ENCODE measurements around the gene PHF21B.

The PHF21B gene

DNA sequence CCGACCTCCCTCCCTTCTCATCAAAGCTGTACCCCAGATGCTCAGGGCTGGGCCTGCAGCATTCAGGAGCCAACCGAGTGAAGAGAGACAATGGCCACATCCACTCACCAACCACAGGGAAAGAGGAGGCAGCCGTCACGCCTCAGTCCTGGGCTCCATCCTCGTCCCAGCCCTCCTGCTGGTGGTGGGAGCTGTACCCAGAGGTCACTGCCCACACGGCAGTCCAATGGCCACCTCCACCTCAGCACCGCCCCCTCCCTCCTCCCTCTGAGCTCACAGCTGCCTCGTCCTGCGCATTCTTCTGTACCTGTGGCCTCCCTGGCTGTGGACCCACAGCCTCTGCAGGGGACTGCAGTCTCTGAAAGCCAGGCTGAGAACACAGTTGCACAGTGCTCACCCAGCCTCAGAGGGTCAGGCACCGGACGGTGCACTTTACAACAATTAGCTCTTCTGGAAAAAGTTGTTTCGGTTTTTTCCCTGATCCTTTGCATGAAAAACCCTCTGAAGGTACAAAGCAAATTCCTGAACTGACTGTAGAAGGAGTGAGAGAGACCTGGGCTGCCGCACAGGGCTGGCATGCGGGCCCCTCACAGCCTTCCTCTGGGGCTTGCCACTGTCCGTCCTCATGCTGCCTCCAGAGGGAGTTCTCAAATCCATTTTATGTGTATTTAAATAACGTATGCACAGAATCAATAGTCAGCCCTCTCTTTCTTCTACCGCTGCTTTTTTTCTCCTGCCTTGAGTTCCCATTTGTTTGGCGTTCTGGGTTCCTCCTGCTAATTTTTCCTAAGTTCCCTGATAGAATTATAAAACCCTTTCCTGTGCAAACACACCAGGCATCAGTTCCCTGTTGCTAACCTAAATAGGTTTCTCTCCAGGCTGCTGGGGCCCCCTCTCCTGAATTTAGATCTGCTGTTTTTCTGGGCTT, 52.7 kb downstream of the PHF21B start:
- DNase-seq: no peak

GRCh38 chr22:44955102-44955501, 54.7 kb downstream of the PHF21B start:
- DNase-seq: no peak

GRCh38 chr22:44954149-44954548, 55.7 kb downstream of the PHF21B start:
- DNase-seq: no peak

GRCh38 chr22:44952863-44953746, 56.7 kb downstream of the PHF21B start:
- no peak for DNase-seq

DNA sequence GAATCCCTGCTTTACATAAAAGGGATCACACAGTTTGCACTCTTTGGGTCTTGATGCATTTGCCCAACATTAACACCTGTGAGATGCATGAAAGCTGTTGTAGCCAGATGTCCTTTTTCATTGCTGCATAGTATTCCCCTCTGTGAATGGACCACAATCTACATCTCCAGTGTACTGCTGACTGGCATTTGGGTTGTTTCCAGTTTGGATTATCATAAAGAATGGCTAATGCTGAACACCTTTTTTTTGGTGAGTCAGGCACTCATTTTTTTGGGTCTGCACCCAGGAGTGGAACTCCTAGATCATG, 58.3 kb downstream of the PHF21B start:
- DNase-seq: no peak

DNA sequence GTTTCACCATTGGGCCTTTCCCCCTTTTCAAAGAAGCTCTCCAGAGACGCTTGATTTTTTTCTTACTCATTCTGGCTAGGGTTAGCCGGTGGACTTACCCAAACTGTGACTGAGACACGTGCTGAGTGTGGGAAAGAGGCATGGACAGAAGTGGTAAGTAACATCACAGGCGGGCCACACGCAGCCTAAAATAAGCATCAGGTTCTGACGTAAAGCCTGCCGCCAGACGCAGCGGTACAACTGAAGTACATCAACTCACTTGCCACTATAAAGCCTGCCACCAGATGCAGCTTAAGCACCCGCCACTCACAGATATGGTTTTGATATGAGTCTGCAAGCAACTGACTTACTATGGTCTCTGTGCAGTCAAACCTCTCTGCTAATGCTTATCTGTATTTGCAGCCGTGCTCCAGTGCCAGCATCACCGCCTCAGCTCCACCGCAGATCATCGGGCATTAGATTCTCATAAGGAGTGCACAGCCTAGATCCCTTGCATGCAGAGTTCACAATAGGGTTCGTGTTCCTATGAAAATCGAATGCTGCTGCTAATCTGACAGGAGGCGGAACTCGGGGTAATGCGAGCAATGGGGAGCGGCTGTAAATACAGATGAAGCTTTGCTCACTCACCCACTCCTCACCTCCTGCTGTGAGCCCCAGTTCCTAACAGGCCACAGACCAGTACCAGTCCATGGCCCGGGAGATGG, 58.8 kb downstream of the PHF21B start:
- DNase-seq: no peak

DNA sequence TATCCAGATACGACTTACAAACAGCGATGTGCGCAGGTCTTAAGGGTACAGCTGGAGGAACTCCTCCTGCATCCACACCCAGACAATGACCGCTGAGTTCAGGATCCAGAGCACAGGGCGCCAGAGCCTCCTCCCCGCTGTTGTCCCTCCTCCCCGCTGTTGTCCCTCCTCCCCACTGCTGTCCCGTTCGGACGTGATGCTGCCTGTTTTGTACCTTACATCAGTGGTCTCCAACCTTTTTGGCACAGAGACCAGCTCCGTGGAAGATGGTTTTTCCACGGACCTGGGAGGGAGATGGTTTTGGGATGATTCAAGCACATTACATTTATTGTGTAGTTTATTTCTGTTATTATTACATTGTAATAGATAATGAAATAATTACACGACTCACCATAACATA, 62.0 kb downstream of the PHF21B start:
- DNase-seq: no peak

DNA sequence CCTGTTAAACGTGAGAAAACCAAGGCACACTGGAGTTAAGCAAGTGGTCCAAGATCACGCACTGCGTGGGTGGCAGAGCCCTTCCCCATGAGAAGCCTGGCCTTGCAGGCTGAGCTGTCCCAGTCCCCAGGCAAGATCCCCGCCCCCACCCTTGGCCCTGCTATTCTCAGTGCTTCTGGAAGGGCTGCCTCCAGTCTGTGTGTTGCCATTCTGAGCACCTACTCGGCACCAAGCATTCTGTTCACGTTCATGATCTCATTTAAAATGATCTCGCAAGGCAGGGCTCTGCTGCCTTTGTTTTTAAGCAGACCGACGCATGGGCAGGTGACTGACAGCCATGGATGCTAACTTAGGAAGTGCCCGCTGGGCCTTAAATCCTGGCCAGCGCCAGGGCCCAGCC, 62.8 kb downstream of the PHF21B start:
- DNase-seq: no peak

- no peak for DNase-seq
These were observed 64.8 kb downstream of the PHF21B start for GRCh38 chr22:44944883-44945601.

DNA sequence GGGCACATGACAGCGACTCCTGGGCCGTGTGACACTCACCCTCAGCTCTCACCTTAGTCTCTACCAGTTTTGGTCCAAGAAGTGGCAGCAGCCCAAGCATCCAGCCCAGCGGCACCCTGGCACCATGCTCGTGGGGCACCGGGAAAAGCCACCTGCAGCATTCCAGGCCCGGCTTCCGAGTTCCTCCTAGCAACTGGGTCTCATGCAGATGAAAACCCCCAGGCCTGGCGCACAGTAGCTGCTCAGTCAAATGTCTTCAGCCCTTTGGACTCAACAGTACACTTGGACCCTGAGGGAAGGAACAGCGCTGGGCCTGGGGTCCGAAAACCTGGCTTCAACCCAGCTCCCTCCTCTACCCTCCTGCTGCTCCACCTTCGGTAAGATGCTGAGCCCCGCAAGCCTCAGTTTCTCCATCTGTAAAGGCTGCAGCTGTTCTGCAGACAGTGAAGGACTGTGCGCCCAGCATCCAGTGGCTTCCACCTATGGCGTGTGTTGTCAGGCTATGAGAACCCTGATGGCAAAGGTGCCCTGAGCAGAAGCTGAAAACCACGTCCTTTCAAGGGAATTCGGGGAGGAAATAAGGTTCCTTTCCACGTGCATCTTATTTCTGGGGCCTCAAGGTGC, 66.0 kb downstream of the PHF21B start:
- DNase-seq: no peak

GRCh38 chr22:44942979-44943700, 66.7 kb downstream of the PHF21B start:
- DNase-seq: no peak

DNA sequence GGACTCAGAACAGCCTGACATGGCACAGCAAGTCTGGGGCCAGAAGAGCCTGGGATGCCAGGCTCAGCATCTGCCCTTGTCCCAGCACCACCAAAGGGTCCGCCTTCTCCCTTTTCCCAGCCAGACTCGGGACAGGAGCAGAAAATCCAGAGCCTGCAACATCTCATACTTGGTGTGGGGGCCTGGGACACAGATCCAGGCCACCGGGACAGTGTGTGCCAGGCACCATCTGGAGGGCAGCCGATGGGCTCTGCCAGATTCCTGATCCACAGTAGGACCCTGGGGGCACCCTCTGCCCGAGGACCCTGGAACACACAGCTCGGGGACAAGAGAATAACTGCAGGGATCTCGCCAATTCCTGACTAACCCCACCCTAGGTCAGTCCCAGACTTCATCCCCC, 67.7 kb downstream of the PHF21B start:
- no peak for DNase-seq

DNA sequence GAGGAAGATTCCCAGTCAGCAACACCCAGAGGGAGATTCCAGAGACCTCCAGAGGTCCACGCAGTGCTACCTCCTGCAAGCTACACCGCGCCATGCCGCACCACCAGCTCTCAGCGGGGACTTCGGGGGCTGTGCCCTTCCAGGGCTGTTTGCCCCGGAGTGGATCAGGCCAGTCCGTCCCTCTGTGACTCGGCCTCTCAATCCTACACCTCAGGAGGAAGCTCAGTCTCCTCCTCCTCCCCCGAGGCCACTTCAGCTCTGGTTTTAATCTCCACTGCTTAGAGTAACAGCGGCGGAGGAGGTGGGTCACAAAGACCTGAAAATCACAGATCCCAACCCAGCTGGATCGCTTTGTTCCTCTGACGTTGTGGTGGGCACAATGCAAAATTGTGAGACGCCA, 68.6 kb downstream of the PHF21B start:
- no peak for DNase-seq

DNA sequence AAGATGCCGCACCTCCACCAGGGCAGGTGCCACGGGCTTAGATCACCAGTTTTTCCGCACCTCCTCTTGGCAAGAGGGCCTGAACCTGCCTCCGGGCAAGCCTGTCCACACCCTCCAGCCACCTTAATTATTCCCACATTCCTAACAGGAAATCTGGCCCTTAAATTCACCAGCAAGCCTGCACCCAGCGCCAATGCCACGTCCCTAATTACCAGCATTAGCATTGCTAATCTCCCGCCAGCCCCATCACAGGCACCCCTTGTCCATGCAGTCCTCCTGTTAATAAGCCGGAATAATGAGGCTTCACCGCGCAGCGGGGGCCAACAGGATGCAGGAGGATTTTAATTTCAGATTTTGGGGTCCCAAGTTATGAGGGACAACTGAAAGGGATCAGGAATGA, 69.7 kb downstream of the PHF21B start:
- DNase-seq: no peak

- DNase-seq: no peak
These were observed 70.4 kb downstream of the PHF21B start for GRCh38 chr22:44939451-44939850.

GRCh38 chr22:44938886-44939285, 70.9 kb downstream of the PHF21B start:
- DNase-seq: no peak

DNA sequence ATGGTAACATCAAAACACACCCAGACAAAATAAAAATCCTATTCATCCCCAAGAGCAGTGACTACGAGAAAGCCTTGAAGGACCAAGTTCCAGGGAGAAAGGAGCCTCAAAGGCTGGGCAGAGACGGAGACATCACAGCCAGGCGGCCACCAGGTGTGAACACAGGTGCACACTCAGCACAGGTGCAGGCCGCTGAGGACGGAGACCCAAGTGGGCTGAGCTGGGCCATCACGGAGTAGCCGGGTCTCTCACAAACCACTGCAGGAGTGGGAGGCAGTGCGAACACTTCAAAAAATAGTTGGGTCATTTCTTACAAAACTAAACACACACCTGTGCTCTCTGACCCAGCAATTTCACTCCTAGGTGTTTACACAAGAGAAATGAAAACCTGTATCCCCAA, 72.6 kb downstream of the PHF21B start:
- DNase-seq: no peak

DNA sequence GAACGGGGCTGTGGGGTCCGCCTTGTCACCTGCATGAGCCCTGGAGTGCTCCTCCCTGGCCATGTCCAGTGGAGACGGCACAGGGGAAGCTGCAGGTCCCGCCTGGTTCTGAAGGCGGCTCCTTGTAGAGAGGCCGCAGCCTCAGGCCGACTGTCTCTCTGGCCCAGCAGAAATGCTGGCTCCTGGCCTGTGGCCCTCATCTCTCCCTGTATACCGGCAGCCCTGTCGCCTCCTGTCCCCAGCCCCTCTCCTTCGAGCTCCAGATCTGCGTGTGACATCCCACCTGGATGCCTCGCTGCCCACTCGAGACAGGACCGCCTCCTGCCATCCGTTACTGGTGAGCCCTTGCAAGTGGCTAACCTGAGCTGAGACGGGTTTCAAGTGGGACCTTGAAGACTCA, 73.6 kb downstream of the PHF21B start:
- DNase-seq: no peak

DNA sequence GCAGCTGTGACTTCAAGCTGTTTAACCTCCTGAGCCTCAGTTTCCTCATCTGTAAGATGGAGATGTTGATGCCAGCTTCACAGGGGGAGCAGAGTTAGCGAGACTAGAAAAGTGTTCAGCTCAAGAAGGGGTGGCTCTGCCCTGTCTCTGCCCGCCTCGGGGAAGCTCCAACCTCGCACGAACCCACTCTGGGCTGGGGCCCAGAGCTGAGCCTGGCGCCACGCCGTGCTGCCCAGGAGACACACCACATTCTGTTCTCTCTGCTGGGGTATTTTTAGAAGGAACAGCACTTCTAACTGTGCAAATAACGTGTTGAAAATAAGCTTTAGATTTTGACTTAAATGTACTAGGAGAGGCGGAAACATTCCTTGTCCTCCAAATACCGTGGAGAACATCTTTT, 74.1 kb downstream of the PHF21B start:
- no peak for DNase-seq

DNA sequence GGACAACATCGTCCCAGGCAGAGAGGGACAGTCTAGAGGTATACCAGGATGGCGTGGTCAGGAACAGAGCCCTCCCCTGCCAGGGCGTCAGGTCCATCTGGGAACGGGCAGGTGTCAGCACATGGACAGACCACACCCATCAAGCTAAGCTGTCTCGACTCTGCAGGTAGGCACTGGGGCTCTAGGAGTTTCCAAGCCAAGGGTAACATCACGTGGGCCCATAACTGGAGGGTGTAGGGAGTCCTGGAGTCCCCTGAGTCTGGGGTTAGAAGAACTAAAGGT, 75.4 kb downstream of the PHF21B start:
- DNase-seq: no peak

- DNase-seq: no peak
These were observed 75.9 kb downstream of the PHF21B start for GRCh38 chr22:44933666-44934453.

Measured in NCI-H187 (cell line).